Measurements from ENCODE around the gene PDE4B.

DNA sequence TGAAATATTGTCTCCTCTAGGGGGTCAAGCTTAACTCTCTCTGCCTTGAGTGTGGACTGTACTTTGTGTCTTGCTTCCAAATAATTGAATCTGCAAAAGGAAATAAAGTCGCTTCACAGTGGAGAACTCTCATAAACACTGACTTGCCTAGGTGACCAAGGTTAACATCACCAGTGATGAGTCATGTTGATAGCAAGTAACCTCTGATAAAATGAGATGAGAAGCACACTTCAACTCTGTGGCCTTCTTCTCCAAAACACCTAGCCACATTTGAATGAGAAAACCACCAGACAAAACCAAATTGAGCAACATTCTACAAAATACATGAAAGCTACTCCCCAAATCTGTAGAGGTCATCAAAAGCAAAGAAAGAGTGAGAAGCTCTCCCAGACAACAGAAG, 37.6 kb downstream of the PDE4B start:
- TF ChIP-seq, protein P1, sequence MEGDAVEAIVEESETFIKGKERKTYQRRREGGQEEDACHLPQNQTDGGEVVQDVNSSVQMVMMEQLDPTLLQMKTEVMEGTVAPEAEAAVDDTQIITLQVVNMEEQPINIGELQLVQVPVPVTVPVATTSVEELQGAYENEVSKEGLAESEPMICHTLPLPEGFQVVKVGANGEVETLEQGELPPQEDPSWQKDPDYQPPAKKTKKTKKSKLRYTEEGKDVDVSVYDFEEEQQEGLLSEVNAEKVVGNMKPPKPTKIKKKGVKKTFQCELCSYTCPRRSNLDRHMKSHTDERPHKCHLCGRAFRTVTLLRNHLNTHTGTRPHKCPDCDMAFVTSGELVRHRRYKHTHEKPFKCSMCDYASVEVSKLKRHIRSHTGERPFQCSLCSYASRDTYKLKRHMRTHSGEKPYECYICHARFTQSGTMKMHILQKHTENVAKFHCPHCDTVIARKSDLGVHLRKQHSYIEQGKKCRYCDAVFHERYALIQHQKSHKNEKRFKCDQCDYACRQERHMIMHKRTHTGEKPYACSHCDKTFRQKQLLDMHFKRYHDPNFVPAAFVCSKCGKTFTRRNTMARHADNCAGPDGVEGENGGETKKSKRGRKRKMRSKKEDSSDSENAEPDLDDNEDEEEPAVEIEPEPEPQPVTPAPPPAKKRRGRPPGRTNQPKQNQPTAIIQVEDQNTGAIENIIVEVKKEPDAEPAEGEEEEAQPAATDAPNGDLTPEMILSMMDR (IDR thresholded peaks at IDR 0.05; ENCODE audit: low read depth, low read length), result no peak
- no peak for TF ChIP-seq EZH2phosphoT487 (IDR thresholded peaks at IDR 0.05; ENCODE audit: low read depth)
